ENCODE measurements around the gene ANO1. TPM values are rescaled to one million over a fixed set of nuclear protein-coding genes. Genes with fewer than 3 reads are reported as not detected.

The ANO1 gene
- total and polyA plus RNA-seq, 4 donors: 7.8 to 64.8 (median 32.2) TPM

DNA sequence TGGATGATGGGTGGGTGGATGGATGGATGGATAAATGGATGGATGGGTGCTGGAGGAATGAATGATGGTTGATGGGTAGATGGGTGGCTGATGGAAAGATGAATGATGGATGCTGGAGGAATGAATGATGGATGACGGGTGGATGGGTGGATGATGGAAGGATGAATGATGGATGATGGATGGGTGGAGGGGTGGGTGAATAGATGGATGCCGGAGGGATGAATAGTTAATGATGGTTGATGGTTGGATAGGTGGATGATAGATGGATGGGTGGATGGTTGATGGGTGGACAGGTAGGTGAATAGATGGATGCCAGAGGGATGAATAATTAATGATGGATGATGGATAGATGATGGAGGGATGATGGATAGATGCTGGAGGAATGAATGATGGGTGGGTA lies 41.4 kb downstream of the ANO1 start:
- Histone ChIP-seq H3K27me3 (ENCODE audit: control insufficient read depth in 4 of 4, insufficient read depth in 4 of 4, low read length in 3 of 4) (no peaks in the 10 kb centered on the region), H3K4me3 (ENCODE audit: low read depth in 1 of 3, low read length in 3 of 3) (no peak overlapping the region), H3K4me1 (ENCODE audit: control insufficient read depth in 4 of 4, insufficient read depth in 4 of 4, low read length in 3 of 4) (peaks cover 0 to under 1% (median 0%) of the 10 kb centered on the region in 4 donors), H3K9ac (ENCODE audit: low read depth in 1 of 2, low read length in 2 of 2) (no peak overlapping the region), H3K27ac (ENCODE audit: low read depth in 1 of 2, low read length in 2 of 2) (no peak overlapping the region), H3K9me3 (ENCODE audit: control insufficient read depth in 4 of 4, low read length in 3 of 4) (no peaks in the 10 kb centered on the region), H3K36me3 (ENCODE audit: control insufficient read depth in 4 of 4, insufficient read depth in 3 of 4, low read depth in 1 of 4, low read length in 3 of 4) (peaks cover 0 to 10% (median 5%) of the 10 kb centered on the region in 4 donors)
- TF ChIP-seq FOXA2 (IDR thresholded peaks at IDR 0.05) (no peak), RAD21 (IDR thresholded peaks at IDR 0.05) (no peak), JUND (IDR thresholded peaks at IDR 0.05) (no peak), RXRA (IDR thresholded peaks at IDR 0.05) (no peak), FOXA1 (IDR thresholded peaks at IDR 0.05) (no peak), GABPA (IDR thresholded peaks at IDR 0.05 in 1 of 2, conservative IDR thresholded peaks at IDR 0.05 in 1 of 2) (no peak), YY1 (IDR thresholded peaks at IDR 0.05) (no peak), TAF1 (conservative IDR thresholded peaks at IDR 0.05) (no peak), EGR1 (IDR thresholded peaks at IDR 0.05; ENCODE audit: low read depth in 2 of 2) (no peak), HNF4A (conservative IDR thresholded peaks at IDR 0.05) (no peak), NR2F2 (IDR thresholded peaks at IDR 0.05) (no peak), SP1 (IDR thresholded peaks at IDR 0.05) (no peak), HNF4G (IDR thresholded peaks at IDR 0.05) (no peak)
- TF ChIP-seq, protein P1, sequence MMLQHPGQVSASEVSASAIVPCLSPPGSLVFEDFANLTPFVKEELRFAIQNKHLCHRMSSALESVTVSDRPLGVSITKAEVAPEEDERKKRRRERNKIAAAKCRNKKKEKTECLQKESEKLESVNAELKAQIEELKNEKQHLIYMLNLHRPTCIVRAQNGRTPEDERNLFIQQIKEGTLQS (IDR thresholded peaks at IDR 0.05): no peak
- TF ChIP-seq, protein P2, sequence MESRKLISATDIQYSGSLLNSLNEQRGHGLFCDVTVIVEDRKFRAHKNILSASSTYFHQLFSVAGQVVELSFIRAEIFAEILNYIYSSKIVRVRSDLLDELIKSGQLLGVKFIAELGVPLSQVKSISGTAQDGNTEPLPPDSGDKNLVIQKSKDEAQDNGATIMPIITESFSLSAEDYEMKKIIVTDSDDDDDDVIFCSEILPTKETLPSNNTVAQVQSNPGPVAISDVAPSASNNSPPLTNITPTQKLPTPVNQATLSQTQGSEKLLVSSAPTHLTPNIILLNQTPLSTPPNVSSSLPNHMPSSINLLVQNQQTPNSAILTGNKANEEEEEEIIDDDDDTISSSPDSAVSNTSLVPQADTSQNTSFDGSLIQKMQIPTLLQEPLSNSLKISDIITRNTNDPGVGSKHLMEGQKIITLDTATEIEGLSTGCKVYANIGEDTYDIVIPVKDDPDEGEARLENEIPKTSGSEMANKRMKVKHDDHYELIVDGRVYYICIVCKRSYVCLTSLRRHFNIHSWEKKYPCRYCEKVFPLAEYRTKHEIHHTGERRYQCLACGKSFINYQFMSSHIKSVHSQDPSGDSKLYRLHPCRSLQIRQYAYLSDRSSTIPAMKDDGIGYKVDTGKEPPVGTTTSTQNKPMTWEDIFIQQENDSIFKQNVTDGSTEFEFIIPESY (IDR thresholded peaks at IDR 0.05): no peak
- TF ChIP-seq, protein P3, sequence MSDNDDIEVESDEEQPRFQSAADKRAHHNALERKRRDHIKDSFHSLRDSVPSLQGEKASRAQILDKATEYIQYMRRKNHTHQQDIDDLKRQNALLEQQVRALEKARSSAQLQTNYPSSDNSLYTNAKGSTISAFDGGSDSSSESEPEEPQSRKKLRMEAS (IDR thresholded peaks at IDR 0.05): no peak
- TF ChIP-seq, protein P4, sequence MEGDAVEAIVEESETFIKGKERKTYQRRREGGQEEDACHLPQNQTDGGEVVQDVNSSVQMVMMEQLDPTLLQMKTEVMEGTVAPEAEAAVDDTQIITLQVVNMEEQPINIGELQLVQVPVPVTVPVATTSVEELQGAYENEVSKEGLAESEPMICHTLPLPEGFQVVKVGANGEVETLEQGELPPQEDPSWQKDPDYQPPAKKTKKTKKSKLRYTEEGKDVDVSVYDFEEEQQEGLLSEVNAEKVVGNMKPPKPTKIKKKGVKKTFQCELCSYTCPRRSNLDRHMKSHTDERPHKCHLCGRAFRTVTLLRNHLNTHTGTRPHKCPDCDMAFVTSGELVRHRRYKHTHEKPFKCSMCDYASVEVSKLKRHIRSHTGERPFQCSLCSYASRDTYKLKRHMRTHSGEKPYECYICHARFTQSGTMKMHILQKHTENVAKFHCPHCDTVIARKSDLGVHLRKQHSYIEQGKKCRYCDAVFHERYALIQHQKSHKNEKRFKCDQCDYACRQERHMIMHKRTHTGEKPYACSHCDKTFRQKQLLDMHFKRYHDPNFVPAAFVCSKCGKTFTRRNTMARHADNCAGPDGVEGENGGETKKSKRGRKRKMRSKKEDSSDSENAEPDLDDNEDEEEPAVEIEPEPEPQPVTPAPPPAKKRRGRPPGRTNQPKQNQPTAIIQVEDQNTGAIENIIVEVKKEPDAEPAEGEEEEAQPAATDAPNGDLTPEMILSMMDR (IDR thresholded peaks at IDR 0.05; ENCODE audit: low read depth, low read length, missing input control): no peak
- TF ChIP-seq, protein P5, sequence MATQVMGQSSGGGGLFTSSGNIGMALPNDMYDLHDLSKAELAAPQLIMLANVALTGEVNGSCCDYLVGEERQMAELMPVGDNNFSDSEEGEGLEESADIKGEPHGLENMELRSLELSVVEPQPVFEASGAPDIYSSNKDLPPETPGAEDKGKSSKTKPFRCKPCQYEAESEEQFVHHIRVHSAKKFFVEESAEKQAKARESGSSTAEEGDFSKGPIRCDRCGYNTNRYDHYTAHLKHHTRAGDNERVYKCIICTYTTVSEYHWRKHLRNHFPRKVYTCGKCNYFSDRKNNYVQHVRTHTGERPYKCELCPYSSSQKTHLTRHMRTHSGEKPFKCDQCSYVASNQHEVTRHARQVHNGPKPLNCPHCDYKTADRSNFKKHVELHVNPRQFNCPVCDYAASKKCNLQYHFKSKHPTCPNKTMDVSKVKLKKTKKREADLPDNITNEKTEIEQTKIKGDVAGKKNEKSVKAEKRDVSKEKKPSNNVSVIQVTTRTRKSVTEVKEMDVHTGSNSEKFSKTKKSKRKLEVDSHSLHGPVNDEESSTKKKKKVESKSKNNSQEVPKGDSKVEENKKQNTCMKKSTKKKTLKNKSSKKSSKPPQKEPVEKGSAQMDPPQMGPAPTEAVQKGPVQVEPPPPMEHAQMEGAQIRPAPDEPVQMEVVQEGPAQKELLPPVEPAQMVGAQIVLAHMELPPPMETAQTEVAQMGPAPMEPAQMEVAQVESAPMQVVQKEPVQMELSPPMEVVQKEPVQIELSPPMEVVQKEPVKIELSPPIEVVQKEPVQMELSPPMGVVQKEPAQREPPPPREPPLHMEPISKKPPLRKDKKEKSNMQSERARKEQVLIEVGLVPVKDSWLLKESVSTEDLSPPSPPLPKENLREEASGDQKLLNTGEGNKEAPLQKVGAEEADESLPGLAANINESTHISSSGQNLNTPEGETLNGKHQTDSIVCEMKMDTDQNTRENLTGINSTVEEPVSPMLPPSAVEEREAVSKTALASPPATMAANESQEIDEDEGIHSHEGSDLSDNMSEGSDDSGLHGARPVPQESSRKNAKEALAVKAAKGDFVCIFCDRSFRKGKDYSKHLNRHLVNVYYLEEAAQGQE (IDR thresholded peaks at IDR 0.05): no peak
- whole genome bisulfite sequencing: 98% methylated on average over 2 of the region's 2 CpGs
- DNase-seq (ENCODE audit: low spot score): no peak

Data from liver (tissue), 9 donors.